NCI-H345 treated with DMSO at 0.1 percent for 48 hours (cell line): ENCODE data around the gene ZNF584.

ENCODE experiments used
- DNase-seq: peaks from one replicate; lab custom pipeline; 2025; ENCODE audit not compliant: unreplicated experiment; lab: John Stamatoyannopoulos, UW

Gene ZNF584

DNA sequence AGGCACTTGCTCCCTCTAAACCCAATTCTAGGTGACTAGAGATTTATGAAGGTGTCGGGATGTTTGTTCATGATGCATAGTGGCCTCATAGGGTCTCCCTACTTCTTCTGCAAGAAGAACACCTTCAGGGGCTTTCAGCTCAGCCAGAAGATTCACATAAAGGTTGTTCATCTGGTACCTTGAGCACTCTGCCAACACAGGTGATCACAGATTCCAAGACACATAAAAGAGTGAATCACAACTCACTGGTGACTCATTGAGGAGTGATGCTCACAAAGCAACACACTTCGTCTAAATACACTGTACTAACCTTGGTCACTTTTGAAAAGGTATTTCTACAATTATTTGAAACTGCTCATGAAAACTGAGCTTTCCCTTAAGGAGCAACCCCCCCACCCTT is 51.6 kb downstream of the ZNF584 start:
- DNase-seq = no peak

DNA sequence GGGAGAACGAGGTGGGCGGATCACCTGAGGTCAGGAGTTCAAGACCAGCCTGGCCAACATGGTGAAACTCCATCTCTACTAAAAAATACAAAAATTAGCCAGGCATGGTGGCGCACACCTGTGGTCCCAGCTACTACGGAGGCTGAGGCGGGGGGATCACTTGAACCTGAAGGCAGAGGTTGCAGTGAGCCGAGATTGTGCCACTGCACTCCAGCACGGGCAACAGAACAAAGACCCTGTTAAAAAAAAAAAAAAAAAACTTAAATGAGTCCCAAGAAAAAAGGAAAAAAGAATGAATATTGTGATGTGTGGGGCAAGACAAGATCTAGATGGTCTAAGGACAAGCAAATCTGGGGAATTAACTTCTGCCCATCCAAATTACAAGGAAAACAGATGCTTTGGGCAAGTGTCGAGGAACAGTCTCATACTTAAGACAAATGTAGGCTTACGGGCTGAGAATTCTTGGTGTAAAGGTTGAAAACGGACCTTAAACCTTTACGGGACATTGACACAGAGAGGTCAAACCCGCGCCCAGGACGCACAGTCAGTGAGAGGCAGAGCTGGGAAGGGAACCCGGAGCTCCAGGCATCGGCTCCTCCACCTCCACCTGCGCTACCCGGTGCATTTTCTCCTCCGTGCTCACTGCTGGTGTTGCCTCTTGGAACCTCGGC is 57.8 kb downstream of the ZNF584 start:
- no peak for DNase-seq

GRCh38 chr19:58466760-58467589 is 58.5 kb downstream of the ZNF584 start, which contains the start of gene ZNF324:
TSS of gene ZNF324 (plus strand) at chr19:58467080. CDS start at chr19:58469186, 2,106 bp downstream.
- peak; percentile 84 for DNase-seq
